Muscle layer of colon (tissue), 2 donors: Measurements from ENCODE around the gene ATXN7.

Experiments used
- H3K27ac ChIP-seq: one replicate; pipeline ENCODE4 v1.7.0; 2013; ENCODE audit warnings: low read depth, mild to moderate bottlenecking, low read length, moderate library complexity
- H3K27me3 ChIP-seq, 2 donors: one replicate each; pipeline ENCODE4 v1.7.0; 2013; ENCODE audit warnings: low read length in 2 of 2, mild to moderate bottlenecking in 2 of 2; ENCODE audit not compliant: insufficient read depth in 2 of 2, control insufficient read depth in 1 of 2
- H3K36me3 ChIP-seq: one replicate; pipeline ENCODE4 v1.7.0; 2013; ENCODE audit warnings: mild to moderate bottlenecking, low read length; ENCODE audit not compliant: insufficient read depth
- H3K4me1 ChIP-seq: one replicate; pipeline ENCODE4 v1.7.0; 2013; ENCODE audit warnings: mild to moderate bottlenecking, low read length; ENCODE audit not compliant: insufficient read depth
- H3K4me3 ChIP-seq, 2 donors: one replicate each; pipeline ENCODE4 v1.7.0; 2013; ENCODE audit warnings: low read length in 2 of 2, low read depth in 1 of 2, mild to moderate bottlenecking in 1 of 2, moderate library complexity in 1 of 2
- H3K9ac ChIP-seq: one replicate; pipeline ENCODE4 v1.7.0; 2013; ENCODE audit warnings: low read length
- H3K9me3 ChIP-seq: one replicate; pipeline ENCODE4 v1.7.0; 2013; ENCODE audit warnings: mild to moderate bottlenecking, low read length
- donor health status: abdominal sarcoma.
- donor health status: Adenocarcinoma of cecum.

Gene ATXN7

DNA sequence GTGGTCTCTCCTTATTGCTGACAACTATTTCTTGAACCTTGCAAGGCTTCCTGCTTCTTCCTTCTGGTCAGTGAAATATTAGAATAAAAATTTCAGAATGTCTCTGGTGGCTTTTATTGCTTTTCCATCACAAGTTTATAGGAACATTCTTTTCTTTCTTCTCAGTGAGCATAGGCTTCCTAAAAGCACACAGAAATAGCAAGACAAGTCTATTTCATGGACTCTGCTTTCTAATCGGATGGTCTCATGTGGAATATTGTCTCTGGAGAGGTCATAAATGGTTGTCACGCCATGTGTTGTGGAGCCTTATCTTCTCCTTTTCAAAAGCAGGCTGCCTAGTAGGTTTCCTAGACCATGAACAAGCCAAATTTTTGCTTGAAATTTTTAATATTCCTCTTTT is 169.4 kb downstream of the ATXN7 start:
- peaks cover 9% of the 10 kb centered on the region for H3K4me1 ChIP-seq
- H3K27me3 ChIP-seq, result no peaks in the 10 kb centered on the region
- H3K4me3 ChIP-seq, result no peak overlapping the region
- no peaks in the 10 kb centered on the region for H3K36me3 ChIP-seq
- no peaks in the 10 kb centered on the region for H3K9me3 ChIP-seq
- H3K27ac ChIP-seq, result no peak overlapping the region
- H3K9ac ChIP-seq, result no peak overlapping the region

DNA sequence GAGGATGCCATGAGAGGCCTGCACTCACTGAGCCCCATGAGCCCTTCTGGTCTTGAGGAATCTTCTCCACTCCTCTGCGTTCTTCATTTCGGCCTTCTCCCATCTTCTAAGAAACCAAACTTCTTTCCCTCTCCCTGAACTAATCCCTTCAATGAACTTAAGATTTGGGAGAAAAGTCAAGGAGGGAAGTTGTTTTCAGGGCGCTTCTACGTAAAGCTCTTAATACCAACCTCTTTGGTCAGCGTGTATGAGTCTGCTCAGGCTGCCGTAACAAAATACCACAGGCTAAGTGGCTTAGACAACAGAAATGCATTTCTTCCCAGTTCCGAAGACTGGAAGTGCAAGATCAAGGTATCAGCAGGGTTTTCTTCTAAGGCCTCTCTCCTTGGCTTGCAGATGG is 173.4 kb downstream of the ATXN7 start:
- Histone ChIP-seq H3K27me3 (no peaks in the 10 kb centered on the region), H3K36me3 (no peaks in the 10 kb centered on the region), H3K4me1 (no peaks in the 10 kb centered on the region), H3K9me3 (no peaks in the 10 kb centered on the region), H3K27ac (no peak overlapping the region), H3K4me3 (no peak overlapping the region), H3K9ac (no peak overlapping the region)

DNA sequence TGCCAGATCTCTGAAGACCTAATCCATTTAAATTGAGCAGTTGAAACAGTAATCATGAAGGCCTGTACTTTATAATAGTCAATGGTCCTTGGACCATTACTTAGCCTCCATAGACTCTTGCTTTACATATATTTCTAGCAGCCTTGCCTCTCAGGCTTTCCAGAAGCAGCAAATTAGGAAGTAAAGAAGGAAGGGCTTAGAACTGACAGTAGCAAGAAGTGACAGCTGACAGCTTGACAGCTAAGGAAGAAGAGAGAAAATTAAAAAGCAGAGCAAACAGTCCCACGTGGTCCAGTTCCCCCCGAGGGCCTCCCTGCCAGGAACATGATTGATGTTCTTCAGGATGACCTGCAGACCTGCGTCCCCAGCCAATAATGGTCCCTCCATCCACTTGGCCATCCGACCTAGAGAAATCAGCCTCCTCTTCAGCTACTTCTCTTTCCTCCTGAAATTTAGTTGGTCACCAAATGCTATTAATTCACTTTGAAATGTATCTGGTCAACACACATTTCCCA is 174.6 kb downstream of the ATXN7 start:
- H3K9ac ChIP-seq, result no peak overlapping the region
- no peaks in the 10 kb centered on the region for H3K36me3 ChIP-seq
- no peak overlapping the region for H3K27ac ChIP-seq
- H3K27me3 ChIP-seq, result no peaks in the 10 kb centered on the region
- no peak overlapping the region for H3K4me3 ChIP-seq
- H3K4me1 ChIP-seq, result no peaks in the 10 kb centered on the region
- H3K9me3 ChIP-seq, result no peaks in the 10 kb centered on the region

DNA sequence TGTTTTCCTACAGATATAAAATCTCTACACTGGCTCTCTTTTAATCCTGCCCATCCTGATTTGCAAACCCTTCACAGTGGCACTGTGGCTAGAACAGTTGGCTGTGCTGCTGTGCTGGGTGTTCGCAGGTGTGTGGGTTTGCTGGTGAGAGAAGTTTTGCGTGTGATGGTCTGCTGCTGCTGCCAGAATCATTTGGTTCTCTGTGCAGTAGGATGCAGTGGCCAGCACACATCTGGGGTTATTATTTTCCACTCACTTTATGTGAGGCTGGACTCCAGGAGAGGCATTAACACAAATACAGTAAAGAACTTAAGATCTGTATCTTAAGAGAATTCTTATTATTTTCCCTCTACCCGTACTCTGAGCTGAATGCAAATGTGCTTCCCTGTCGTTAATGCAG is 175.7 kb downstream of the ATXN7 start:
- no peaks in the 10 kb centered on the region for H3K36me3 ChIP-seq
- no peak overlapping the region for H3K27ac ChIP-seq
- H3K9ac ChIP-seq, result no peak overlapping the region
- H3K27me3 ChIP-seq, result no peaks in the 10 kb centered on the region
- no peak overlapping the region for H3K4me3 ChIP-seq
- no peaks in the 10 kb centered on the region for H3K4me1 ChIP-seq
- no peaks in the 10 kb centered on the region for H3K9me3 ChIP-seq

DNA sequence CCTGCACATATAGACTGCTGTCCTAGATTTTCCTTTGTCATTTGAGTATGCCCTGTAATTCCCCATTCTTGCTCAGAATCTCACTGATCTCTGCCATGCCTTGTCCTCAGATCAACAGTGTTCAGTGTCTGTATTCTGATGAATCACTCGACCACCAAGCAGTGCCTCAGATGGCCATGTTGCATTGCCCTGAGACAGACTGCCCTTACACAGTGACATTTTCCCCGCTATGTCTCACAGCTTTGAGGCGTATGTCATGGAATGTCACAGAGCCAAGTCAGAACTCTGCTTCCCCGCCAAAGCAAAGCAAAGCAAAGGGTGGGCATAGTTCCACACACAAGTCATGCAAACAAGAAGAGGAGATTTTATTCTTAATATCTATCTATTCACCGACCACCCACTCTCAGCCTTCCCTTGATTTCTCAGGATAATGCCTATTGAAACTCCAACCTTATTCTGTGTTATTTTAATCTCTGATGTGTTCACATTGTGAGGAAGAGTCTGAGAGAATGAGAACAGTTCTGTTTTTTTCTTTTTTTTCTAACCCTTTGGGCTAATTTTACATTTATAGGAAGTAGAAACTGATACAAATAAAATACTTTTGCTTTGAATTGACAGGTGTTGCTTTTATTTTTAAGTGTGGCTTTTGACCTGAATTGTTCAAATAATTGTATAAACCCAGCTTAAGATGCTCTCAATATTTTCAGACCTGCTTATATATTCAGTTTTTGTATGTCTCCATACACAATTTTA is 176.5 kb downstream of the ATXN7 start:
- Histone ChIP-seq H3K27me3 (no peaks in the 10 kb centered on the region), H3K4me1 (no peaks in the 10 kb centered on the region), H3K27ac (no peak overlapping the region), H3K4me3 (no peak overlapping the region), H3K9me3 (no peaks in the 10 kb centered on the region), H3K9ac (no peak overlapping the region), H3K36me3 (no peaks in the 10 kb centered on the region)

DNA sequence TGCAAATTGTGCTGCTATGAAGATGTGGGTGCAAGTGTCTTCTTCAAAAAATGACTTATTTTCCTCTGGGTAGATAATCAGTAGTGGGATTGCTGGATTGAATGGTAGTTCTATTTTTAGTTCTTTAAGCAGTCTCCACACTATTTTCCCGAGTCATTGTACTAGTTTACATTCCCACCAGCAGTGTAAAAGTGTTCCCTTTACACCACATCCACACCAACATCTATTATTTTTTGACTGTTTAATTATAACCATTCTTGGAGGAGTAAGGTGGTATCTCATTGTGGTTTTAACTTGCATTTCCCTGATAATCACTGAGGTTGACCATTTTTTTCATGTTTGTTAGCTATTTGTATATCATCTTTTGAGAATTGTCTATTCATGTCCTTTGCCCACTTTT is 179.3 kb downstream of the ATXN7 start:
- Histone ChIP-seq H3K4me1 (no peaks in the 10 kb centered on the region), H3K9ac (no peak overlapping the region), H3K27ac (no peak overlapping the region), H3K27me3 (no peaks in the 10 kb centered on the region), H3K4me3 (no peak overlapping the region), H3K9me3 (no peaks in the 10 kb centered on the region), H3K36me3 (no peaks in the 10 kb centered on the region)

DNA sequence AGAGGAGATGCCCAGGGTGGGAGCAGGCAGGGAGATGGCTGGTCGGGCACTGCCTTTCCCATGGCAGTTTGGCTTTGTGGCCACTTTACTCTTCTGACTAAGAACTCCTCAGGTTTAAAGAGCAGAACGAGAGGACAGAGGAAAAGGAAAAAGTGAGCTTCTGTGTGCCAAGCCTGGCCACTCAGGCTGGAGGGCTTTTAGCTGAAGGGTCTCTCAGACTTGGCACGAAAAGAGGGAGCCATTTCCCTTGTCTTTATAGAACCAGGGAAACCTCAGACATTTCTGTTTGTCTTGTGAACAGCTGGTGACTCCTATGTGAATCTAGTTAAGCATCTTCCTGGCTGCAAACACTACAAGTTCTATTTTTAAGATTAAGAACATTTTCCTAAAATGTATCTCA is 182.9 kb downstream of the ATXN7 start:
- Histone ChIP-seq H3K36me3 (no peaks in the 10 kb centered on the region), H3K4me3 (no peak overlapping the region), H3K9ac (no peak overlapping the region), H3K4me1 (no peaks in the 10 kb centered on the region), H3K27me3 (no peaks in the 10 kb centered on the region), H3K27ac (no peak overlapping the region), H3K9me3 (no peaks in the 10 kb centered on the region)

DNA sequence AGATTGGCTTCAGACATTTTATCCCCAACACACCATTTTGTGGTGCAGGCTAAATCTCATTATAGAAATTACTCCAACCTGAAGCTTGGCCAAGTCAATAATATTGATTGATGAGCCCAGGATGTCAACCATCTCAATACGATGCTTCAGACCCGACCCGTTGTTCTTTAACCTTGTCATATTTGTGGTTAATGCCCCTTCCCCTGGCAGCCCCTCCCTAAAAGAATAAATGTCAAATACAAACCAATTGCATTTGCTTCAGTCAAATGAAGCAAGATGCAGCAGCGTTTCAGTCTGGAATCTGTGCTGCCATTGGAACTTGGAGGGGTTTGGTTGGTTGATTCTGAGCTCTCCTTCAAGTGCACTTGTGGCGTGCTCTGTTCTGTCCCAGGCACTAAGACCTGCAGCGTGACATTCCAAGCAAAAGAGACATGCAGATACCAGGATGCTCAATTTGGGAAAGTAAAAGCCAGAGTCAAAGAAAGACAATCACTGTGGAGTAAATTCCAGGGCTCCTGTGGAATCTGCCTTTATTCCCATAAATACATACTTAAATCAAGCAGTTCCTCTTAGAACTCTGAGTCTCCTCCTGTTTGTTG is 183.4 kb downstream of the ATXN7 start:
- Histone ChIP-seq H3K4me1 (no peaks in the 10 kb centered on the region), H3K27me3 (no peaks in the 10 kb centered on the region), H3K36me3 (no peaks in the 10 kb centered on the region), H3K9ac (no peak overlapping the region), H3K9me3 (no peaks in the 10 kb centered on the region), H3K27ac (no peak overlapping the region), H3K4me3 (no peak overlapping the region)

DNA sequence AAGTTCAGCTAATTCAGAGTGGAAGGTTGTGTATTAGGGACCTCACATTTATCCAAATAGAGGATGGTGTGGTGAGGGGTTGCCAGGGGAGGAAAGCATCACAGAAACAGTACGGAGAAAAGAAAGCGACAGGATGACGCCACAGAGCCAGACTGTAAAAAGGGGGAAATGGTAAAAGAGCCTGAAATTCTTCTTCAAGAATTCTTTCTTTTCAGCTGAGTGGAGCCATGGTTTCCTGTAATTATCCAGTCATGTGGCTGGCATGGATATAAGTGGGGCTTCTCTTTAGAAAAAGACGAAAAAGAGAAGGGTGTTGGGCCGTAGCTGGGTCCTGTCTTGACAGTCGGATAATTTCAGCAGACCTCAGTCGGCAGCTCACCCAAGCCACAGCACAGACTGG is 184.1 kb downstream of the ATXN7 start:
- no peak overlapping the region for H3K9ac ChIP-seq
- no peak overlapping the region for H3K27ac ChIP-seq
- H3K9me3 ChIP-seq, result no peaks in the 10 kb centered on the region
- H3K4me3 ChIP-seq, result no peak overlapping the region
- H3K36me3 ChIP-seq, result no peaks in the 10 kb centered on the region
- H3K27me3 ChIP-seq, result no peaks in the 10 kb centered on the region
- no peaks in the 10 kb centered on the region for H3K4me1 ChIP-seq

DNA sequence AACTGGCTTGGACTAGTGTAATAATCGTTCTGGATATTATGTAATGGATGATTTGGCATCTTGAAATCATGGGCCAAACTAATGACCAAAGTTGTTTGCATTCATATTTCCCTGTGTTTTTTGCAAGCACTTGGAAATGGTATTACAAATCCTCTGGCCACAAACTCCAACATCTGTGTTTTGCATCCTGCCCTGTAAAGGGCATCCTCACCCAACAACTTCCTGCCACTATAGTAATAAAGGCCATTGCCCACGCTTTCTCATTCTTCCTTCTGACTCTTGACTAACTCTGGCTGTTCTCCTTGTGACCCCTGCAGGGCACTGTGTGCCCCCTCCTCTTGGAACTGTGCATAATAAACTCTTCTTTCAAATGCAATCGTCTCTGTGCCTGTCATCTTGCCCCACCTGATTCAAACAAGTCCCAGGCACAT is 185.0 kb downstream of the ATXN7 start:
- Histone ChIP-seq H3K9ac (no peak overlapping the region), H3K4me1 (no peaks in the 10 kb centered on the region), H3K4me3 (no peak overlapping the region), H3K27me3 (no peaks in the 10 kb centered on the region), H3K9me3 (no peaks in the 10 kb centered on the region), H3K36me3 (no peaks in the 10 kb centered on the region), H3K27ac (no peak overlapping the region)

DNA sequence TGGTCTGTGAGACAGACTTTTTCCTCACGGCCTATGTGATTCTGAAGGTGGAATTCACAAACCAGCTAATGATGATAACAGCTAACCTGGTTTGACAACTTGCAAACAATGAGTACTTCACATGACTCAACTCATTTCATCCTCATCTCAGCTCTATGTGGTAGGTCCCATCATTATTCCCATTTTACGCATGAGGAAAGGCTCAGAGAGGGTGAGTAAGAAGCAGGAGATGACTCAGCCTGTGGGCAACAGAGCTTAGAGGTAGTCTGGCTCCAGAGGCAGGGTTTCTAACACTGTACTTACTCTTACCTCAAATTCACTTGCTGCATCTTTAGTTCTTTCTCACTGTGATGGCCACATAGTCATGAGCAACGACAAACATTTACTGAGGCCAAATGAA is 185.5 kb downstream of the ATXN7 start:
- Histone ChIP-seq H3K9ac (no peak overlapping the region), H3K27me3 (no peaks in the 10 kb centered on the region), H3K36me3 (no peaks in the 10 kb centered on the region), H3K4me3 (no peak overlapping the region), H3K27ac (no peak overlapping the region), H3K4me1 (no peaks in the 10 kb centered on the region), H3K9me3 (no peaks in the 10 kb centered on the region)

DNA sequence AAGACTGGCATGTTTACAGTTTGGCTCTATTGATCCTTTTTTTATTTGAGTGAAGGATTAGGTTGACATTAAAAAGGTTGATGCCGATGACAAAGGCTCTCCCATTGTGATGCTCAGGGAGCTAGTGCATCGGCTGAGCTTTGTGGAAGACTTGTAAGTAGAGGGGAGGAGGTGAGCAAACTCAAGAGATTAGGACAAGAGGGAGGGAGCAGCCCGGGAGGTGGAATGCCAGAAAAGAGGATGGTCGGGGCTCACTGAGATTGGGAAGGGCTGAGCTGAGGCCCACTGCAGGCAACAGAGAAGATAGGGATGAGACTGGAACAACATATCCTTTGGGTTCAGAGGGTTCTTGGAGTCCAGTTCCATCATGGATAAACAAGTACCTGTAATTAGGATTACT is 186.2 kb downstream of the ATXN7 start:
- no peaks in the 10 kb centered on the region for H3K9me3 ChIP-seq
- H3K9ac ChIP-seq, result no peak overlapping the region
- no peaks in the 10 kb centered on the region for H3K4me1 ChIP-seq
- no peak overlapping the region for H3K4me3 ChIP-seq
- no peak overlapping the region for H3K27ac ChIP-seq
- H3K36me3 ChIP-seq, result no peaks in the 10 kb centered on the region
- H3K27me3 ChIP-seq, result no peaks in the 10 kb centered on the region
